ENCODE measurements around the gene TRPM1. TPM values are rescaled to one million over a fixed set of nuclear protein-coding genes. Genes with fewer than 3 reads are reported as not detected.

Gene TRPM1
- total RNA-seq, 2 experiments from 2014 or later: not detected

DNA sequence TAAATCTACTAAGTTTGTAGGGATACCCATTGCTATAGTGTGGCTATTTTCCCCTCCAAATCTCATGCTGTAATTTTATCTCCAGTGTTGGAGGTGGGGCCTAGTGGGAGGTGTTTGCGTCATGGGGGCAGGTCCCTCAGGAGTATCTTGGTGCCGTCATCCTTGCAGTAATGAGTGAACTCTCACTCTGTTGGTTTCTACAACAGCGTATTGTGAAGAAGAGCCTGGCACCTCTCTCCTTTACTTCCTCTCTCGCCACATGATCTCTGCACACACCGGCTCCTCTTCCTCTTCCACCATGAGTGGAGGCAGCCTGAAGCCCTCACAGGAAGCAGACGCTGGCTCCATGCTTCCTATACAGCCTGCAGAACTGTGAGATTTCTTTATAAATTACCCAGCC lies 34.0 kb upstream of the TRPM1 start:
- TF ChIP-seq EZH2phosphoT487 (IDR thresholded peaks at IDR 0.05; ENCODE audit: borderline replicate concordance, low read depth, low read length) (no peak), CTCF (conservative IDR thresholded peaks at IDR 0.05; ENCODE audit: low read length) (no peak)
- H3K4me3 ChIP-seq (ENCODE audit: low read depth, low read length, poor library complexity, severe bottlenecking): no peak overlapping the region
- no peaks in the 10 kb centered on the region for H3K79me2 ChIP-seq (ENCODE audit: insufficient read depth, low read depth, low read length)
- H3K36me3 ChIP-seq (ENCODE audit: insufficient read depth, low read length): no peaks in the 10 kb centered on the region
- H3K27ac ChIP-seq (ENCODE audit: low read depth, low read length, poor library complexity, severe bottlenecking): no peak overlapping the region
- H3K9me2 ChIP-seq (ENCODE audit: insufficient read depth, low read length): no peaks in the 10 kb centered on the region
- ChIA-PET POLR2A (no interaction called here), CTCF (ENCODE audit: unreplicated experiment) (no interaction called here)
- DNase-seq (ENCODE audit: low spot score): no peak
- no peaks in the 10 kb centered on the region for H3K9me3 ChIP-seq (ENCODE audit: low read length)
- H2AFZ ChIP-seq (ENCODE audit: low read length): no peak overlapping the region
- H4K20me1 ChIP-seq (ENCODE audit: insufficient read depth, low read length): no peaks in the 10 kb centered on the region
- BruUV-seq (replicated peaks): no TSS peak
- intact Hi-C loops (cut with micrococcal nuclease; ENCODE audit: unreplicated experiment): no loop called here
- H3K4me2 ChIP-seq (ENCODE audit: low read length): no peak overlapping the region
- H3K4me1 ChIP-seq (ENCODE audit: insufficient read depth, low read length, poor library complexity, severe bottlenecking): no peaks in the 10 kb centered on the region

DNA sequence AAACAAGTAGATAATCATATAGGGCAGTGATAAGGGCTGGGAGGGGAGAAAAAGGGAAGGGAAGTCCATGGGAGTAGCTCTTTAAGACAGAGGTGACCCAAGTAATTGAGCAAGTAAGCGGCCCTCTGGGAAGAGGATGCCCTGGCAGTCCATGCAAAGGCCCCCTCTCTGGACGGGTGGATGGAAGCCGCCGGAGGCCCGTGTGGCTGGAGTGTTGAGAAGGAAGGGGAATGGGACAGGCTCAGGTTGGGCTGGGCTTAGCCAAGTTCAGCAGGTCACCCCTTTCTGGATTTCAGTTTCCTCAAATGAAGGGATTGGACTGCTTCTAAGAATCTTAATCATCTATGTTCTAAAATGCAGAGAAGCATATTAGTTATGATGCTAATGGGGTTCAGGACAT lies 32.4 kb upstream of the TRPM1 start:
- Histone ChIP-seq H4K20me1 (ENCODE audit: insufficient read depth, low read length) (no peaks in the 10 kb centered on the region), H2AFZ (ENCODE audit: low read length) (no peak overlapping the region), H3K4me3 (ENCODE audit: low read depth, low read length, poor library complexity, severe bottlenecking) (no peak overlapping the region), H3K4me2 (ENCODE audit: low read length) (no peak overlapping the region), H3K4me1 (ENCODE audit: insufficient read depth, low read length, poor library complexity, severe bottlenecking) (peaks cover 5% of the 10 kb centered on the region), H3K9me3 (ENCODE audit: low read length) (no peaks in the 10 kb centered on the region), H3K9me2 (ENCODE audit: insufficient read depth, low read length) (no peaks in the 10 kb centered on the region), H3K79me2 (ENCODE audit: insufficient read depth, low read depth, low read length) (no peaks in the 10 kb centered on the region), H3K27ac (ENCODE audit: low read depth, low read length, poor library complexity, severe bottlenecking) (no peak overlapping the region), H3K36me3 (ENCODE audit: insufficient read depth, low read length) (no peaks in the 10 kb centered on the region)
- intact Hi-C loops (cut with micrococcal nuclease; ENCODE audit: unreplicated experiment): no loop called here
- DNase-seq (ENCODE audit: low spot score): no peak
- TF ChIP-seq EZH2phosphoT487 (IDR thresholded peaks at IDR 0.05; ENCODE audit: borderline replicate concordance, low read depth, low read length): no peak
- TF ChIP-seq CTCF (conservative IDR thresholded peaks at IDR 0.05; ENCODE audit: low read length): no peak
- BruUV-seq (replicated peaks): no TSS peak
- ChIA-PET CTCF (ENCODE audit: unreplicated experiment) (no interaction called here), POLR2A (no interaction called here)

DNA sequence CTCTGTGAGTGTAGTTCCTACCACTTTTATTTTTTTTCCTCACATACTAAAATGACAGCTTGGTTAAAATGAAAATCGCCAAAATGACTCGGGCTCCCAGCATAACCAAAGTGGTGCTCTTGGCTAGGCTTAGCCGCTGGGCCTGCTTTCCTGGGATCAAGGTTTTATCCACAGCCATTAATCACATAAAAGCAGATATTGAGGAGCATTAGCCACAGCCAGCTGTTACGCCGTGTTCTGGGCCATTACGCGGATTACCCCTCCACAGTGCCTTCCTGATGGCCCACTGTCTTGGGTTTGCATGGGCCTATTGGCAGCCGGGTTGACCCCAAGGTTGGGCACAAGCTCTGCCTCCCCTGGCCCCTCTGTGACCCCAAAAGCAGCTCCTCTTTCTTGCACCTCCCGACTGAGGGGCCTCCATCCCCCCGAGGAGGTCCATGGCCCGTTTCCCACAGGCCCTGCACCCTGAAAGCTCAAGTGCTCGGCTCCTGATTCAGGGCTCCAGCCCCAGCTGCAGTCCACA lies 30.4 kb upstream of the TRPM1 start:
- no TSS peak for BruUV-seq (replicated peaks)
- POLR2A ChIA-PET: no interaction called here

More for the DNA sequence above, 30.4 kb upstream of the TRPM1 start:
- Histone ChIP-seq H4K20me1 (ENCODE audit: insufficient read depth, low read length) (no peaks in the 10 kb centered on the region), H3K4me1 (ENCODE audit: insufficient read depth, low read length, poor library complexity, severe bottlenecking) (peaks cover 5% of the 10 kb centered on the region), H3K9me3 (ENCODE audit: low read length) (no peaks in the 10 kb centered on the region), H2AFZ (ENCODE audit: low read length) (no peak overlapping the region), H3K9me2 (ENCODE audit: insufficient read depth, low read length) (no peaks in the 10 kb centered on the region), H3K79me2 (ENCODE audit: insufficient read depth, low read depth, low read length) (no peaks in the 10 kb centered on the region), H3K4me2 (ENCODE audit: low read length) (no peak overlapping the region), H3K36me3 (ENCODE audit: insufficient read depth, low read length) (no peaks in the 10 kb centered on the region), H3K27ac (ENCODE audit: low read depth, low read length, poor library complexity, severe bottlenecking) (no peak overlapping the region), H3K4me3 (ENCODE audit: low read depth, low read length, poor library complexity, severe bottlenecking) (no peak overlapping the region)
- CTCF ChIA-PET (ENCODE audit: unreplicated experiment): no interaction called here
- TF ChIP-seq CTCF (conservative IDR thresholded peaks at IDR 0.05; ENCODE audit: low read length) (no peak), EZH2phosphoT487 (IDR thresholded peaks at IDR 0.05; ENCODE audit: borderline replicate concordance, low read depth, low read length) (no peak)
- intact Hi-C loops (cut with micrococcal nuclease; ENCODE audit: unreplicated experiment): no loop called here
- DNase-seq (ENCODE audit: low spot score): no peak

Measured in OCI-LY7 (cell line).